Loucy (cell line): ENCODE data around the gene SMIM12.
A peak's percentile ranks its signal among the peaks of the same experiment; 100 is the strongest.

ENCODE experiments used
- H2AFZ ChIP-seq: fragments of 200-600 bp; sonication (generic); 2 replicates; pipeline ENCODE4 v1.6.0; 2016; ENCODE audit warnings: antibody characterized with exemption, mild to moderate bottlenecking, low read length, moderate library complexity
- H3F3A ChIP-seq: fragments of 200-600 bp; 2 replicates; pipeline ENCODE4 v1.6.0; 2016; ENCODE audit warnings: antibody characterized with exemption, low read depth, mild to moderate bottlenecking
- H3K27me3 ChIP-seq: fragments of 200-600 bp; sonication (generic); 2 replicates; pipeline ENCODE4 v1.6.1; 2014; ENCODE audit warnings: low read length, mild to moderate bottlenecking; ENCODE audit not compliant: insufficient read depth, poor library complexity, severe bottlenecking
- H3K36me3 ChIP-seq: fragments of 200-600 bp; sonication (generic); 2 replicates; pipeline ENCODE4 v1.6.1; 2016; ENCODE audit warnings: low read length; ENCODE audit not compliant: insufficient read depth
- H3K4me1 ChIP-seq: fragments of 200-600 bp; sonication (generic); 2 replicates; pipeline ENCODE4 v1.5.1; 2014; ENCODE audit warnings: low read length, mild to moderate bottlenecking; ENCODE audit not compliant: insufficient read depth, poor library complexity, severe bottlenecking
- H3K4me2 ChIP-seq: fragments of 200-600 bp; sonication (generic); 2 replicates; pipeline ENCODE4 v1.6.0; 2014; ENCODE audit warnings: antibody characterized with exemption, low read length, low read depth, mild to moderate bottlenecking; ENCODE audit not compliant: poor library complexity, severe bottlenecking
- H3K4me3 ChIP-seq: fragments of 200-600 bp; sonication (generic); 2 replicates; pipeline ENCODE4 v1.5.1; 2014; ENCODE audit warnings: low read length, mild to moderate bottlenecking, mixed read lengths; ENCODE audit not compliant: poor library complexity, severe bottlenecking
- H3K79me2 ChIP-seq: fragments of 200-600 bp; sonication (generic); 2 replicates; pipeline ENCODE4 v1.6.1; 2014; ENCODE audit warnings: low read length; ENCODE audit not compliant: insufficient read depth
- H3K9ac ChIP-seq: fragments of 200-600 bp; sonication (generic); 2 replicates; pipeline ENCODE4 v1.6.0; 2014; ENCODE audit warnings: mild to moderate bottlenecking, low read depth, low read length, moderate library complexity; ENCODE audit not compliant: poor library complexity, severe bottlenecking
- H3K9me2 ChIP-seq: fragments of 200-600 bp; sonication (generic); replicated peaks from 2 replicates; pipeline ENCODE4 v1.6.1; 2016; ENCODE audit warnings: low read depth, low read length, mixed read lengths
- H3K9me3 ChIP-seq: fragments of 200-600 bp; sonication (generic); 2 replicates; pipeline ENCODE4 v1.6.1; 2014; ENCODE audit warnings: mild to moderate bottlenecking, antibody characterized with exemption, low read length, low read depth; ENCODE audit not compliant: insufficient read depth
- H4K20me1 ChIP-seq: fragments of 200-600 bp; sonication (generic); 2 replicates; pipeline ENCODE4 v1.6.0; 2014; ENCODE audit warnings: antibody characterized with exemption, low read length, mild to moderate bottlenecking; ENCODE audit not compliant: insufficient read depth, poor library complexity, severe bottlenecking
- CTCF ChIP-seq: fragments of 200-600 bp; sonication (generic); conservative IDR thresholded peaks from 2 replicates; pipeline ENCODE4 v1.5.1; 2014; ENCODE audit warnings: mild to moderate bottlenecking, antibody characterized with exemption, low read length
- EZH2phosphoT487 ChIP-seq: fragments of 200-600 bp; IDR thresholded peaks from 2 replicates; pipeline ENCODE4 v1.6.1; 2018; ENCODE audit warnings: antibody characterized with exemption, mild to moderate bottlenecking, moderate library complexity, borderline replicate concordance

SMIM12 gene

GRCh38 chr1:34859446-34860200, at the start of gene SMIM12:
TSS of gene SMIM12 (minus strand) at chr1:34859749. CDS start at chr1:34855977, 3,772 bp downstream.
- TF ChIP-seq CTCF (peak; percentile 86), EZH2phosphoT487 (no peak)
- no peaks in the 10 kb centered on the region for H3K27me3 ChIP-seq
- peak within 1 kb of the TSS; percentile 93 for H3K9ac ChIP-seq
- H3K9me3 ChIP-seq, result no peaks in the 10 kb centered on the region
- H3K9me2 ChIP-seq, result no peaks in the 10 kb centered on the region
- peaks cover 11% of the 10 kb centered on the region; the same call in 1 of the 2 replicates for H3K36me3 ChIP-seq
- H3K4me1 ChIP-seq, result peaks cover 40% of the 10 kb centered on the region
- peaks cover 16% of the 10 kb centered on the region for H4K20me1 ChIP-seq
- H3K4me2 ChIP-seq, result peak within 1 kb of the TSS; percentile 94
- peaks cover 35% of the 10 kb centered on the region for H3K79me2 ChIP-seq
- H3F3A ChIP-seq, result 0 out of 2 replicates have a peak, but pooled peaks cover 4% of the 10 kb centered on the region
- peak within 1 kb of the TSS; percentile 93 for H3K4me3 ChIP-seq
- peak within 1 kb of the TSS; percentile 96 for H2AFZ ChIP-seq

GRCh38 chr1:34908369-34908768, 48.8 kb upstream of the SMIM12 start:
- Histone ChIP-seq H4K20me1 (no peaks in the 10 kb centered on the region), H3K4me2 (no peak overlapping the region), H2AFZ (no peak overlapping the region), H3K27me3 (no peaks in the 10 kb centered on the region), H3K36me3 (no peaks in the 10 kb centered on the region), H3K79me2 (no peaks in the 10 kb centered on the region), H3K4me1 (no peaks in the 10 kb centered on the region), H3K9ac (no peak overlapping the region), H3K9me2 (no peaks in the 10 kb centered on the region), H3K4me3 (no peak overlapping the region), H3F3A (no peaks in the 10 kb centered on the region), H3K9me3 (no peaks in the 10 kb centered on the region)
- TF ChIP-seq CTCF (no peak), EZH2phosphoT487 (no peak)

GRCh38 chr1:34907487-34908090, 48.0 kb upstream of the SMIM12 start:
- no peaks in the 10 kb centered on the region for H3K36me3 ChIP-seq
- no peak overlapping the region for H3K4me3 ChIP-seq
- H3K9ac ChIP-seq, result no peak overlapping the region
- no peaks in the 10 kb centered on the region for H3K79me2 ChIP-seq
- no peaks in the 10 kb centered on the region for H3K9me2 ChIP-seq
- H3K9me3 ChIP-seq, result no peaks in the 10 kb centered on the region
- no peak overlapping the region for H3K4me2 ChIP-seq
- TF ChIP-seq CTCF, result no peak
- TF ChIP-seq EZH2phosphoT487, result no peak
- no peaks in the 10 kb centered on the region for H3K4me1 ChIP-seq
- no peaks in the 10 kb centered on the region for H4K20me1 ChIP-seq
- no peaks in the 10 kb centered on the region for H3K27me3 ChIP-seq
- no peak overlapping the region for H2AFZ ChIP-seq
- H3F3A ChIP-seq, result no peaks in the 10 kb centered on the region
